GM19023 (cell line): ENCODE measurements around the gene FLNB.
"Not testable (repeated sequence)": the region's sequence is repeated elsewhere in the genome, so short reads cannot be mapped to it uniquely, and the experiment has no call there.

ENCODE experiments used
- ATAC-seq: cut with Tn5 transposase; IDR thresholded peaks from one replicate; pipeline ENCODE4 v1.9.1; 2021; ENCODE audit warnings: mild to moderate bottlenecking, moderate library complexity; ENCODE audit not compliant: unreplicated experiment

FLNB gene

GRCh38 chr3:58198804-58199203 lies 190.6 kb downstream of the FLNB start:
- no peak for ATAC-seq

GRCh38 chr3:58200121-58200709 lies 192.0 kb downstream of the FLNB start:
- no peak for ATAC-seq

DNA sequence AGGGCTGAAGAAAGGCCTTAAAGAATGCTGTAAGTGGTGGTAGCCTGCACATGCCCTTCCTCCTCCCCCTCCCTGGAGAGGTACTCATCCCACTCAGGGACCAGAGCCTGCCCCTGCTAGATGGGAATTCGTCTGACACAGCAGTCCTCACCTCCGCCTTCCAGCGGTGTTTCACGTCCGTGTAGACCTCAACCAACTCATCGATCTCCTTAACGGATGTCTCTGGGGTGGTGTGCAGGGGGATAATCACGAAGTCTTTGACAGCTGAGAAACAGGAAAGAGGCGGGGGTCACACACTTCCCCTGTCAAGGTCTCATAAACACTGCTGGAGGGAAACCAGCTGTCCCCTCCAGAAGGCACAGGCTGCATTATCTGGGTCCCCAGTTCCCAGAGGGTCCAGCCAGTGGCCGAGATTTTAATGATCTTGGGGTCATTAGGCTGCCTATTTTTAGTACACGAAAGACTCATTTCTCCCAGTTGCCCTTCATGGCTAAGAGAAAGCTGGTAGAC lies 192.7 kb downstream of the FLNB start:
- ATAC-seq: no peak

DNA sequence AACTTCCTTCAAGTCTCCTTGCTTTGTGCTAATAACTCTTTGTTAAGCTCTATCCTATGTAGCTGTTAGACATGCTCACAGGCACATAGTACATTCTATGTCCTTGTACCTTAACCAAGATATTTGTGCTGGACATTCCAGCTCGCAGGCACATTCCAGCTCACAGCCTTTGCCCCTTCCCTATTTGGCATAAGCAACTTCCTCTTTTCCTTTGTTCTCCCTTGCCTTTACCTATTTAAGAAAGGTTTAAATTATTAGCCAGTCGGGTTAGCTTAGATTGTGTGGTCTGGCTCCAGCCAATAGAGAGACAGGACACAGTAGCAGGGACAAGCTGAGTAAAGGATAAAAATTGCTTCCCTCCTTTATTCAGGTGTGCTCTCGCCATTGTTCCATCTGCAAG lies 193.2 kb downstream of the FLNB start:
- ATAC-seq: not testable (repeated sequence)

DNA sequence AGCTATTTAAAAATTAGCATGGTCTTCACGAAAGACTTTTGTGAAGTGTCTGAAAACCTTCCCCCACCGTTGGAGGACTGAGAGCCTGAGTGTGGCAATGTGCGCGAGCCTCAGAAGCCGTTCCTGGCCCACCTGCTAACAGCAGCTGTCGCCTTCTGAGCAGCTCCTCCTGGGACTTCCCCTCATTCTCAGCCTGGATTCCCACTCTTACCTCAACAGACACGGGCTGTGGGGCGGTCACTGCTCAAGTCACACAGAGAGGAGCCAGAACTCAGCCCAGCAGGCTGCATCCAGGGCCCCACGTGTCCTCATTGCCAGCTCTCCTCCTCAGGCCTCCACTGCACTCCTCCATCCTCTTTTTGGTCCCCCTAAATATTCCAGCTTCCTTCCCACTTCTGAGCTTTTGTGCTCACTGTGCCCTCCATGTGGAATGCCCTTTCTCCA lies 194.7 kb downstream of the FLNB start:
- ATAC-seq: peak; percentile 87

DNA sequence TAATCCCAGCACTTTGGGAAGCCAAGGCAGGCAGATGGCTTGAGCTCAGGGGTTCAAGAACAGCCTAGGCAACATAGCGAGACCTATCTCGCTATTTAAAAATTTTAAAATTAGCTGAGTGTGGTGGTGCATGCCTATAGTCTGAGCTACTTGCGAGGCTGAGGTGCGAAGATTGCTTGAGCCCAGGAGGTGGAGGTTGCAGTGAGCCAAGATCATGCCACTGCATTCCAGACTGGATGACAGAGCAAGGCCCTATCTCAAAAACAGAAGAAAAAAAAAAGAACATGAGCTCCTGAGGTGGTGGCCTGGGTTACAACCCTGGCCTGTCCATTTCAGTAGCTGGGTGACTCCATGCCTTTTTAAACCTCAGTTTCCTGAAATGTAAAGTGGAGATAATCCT lies 195.3 kb downstream of the FLNB start:
- ATAC-seq: no peak

DNA sequence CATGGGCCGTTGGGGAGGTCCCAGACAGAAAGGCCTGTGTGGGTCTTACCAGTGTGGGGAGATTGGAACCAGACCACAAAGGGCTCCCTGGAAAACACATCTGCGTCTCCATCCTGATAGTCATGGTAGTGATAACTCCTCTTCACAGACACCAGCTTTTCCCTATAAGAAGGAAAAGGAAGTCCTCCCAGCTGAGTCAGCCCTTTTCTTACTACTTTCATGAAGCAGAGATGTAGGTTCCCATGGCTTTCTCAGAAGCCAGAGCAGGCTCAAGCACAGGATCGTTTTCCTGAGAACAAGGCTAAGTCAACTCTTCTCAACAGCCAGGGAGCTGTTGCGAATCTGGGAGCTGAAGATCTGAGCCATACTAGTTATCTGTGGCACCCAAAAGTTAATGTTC lies 196.5 kb downstream of the FLNB start:
- no peak for ATAC-seq

DNA sequence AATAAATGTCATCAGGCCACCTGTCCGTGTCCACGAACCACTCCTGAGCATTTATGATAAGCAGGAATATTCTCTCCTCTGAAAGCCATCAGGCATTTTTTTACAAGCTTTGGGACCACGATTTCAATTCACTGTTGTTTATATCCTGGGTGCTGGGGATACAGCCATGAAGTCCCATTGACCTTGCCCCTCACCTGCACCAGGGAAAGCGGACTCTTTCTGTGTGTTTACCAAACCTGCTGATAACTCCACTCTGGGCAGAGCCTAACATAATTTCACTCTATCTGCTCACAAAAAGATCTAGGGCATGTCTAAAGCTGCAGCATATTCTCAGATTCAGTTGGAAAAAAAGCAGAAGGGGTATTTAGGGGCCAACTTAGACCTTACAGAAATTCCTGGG lies 197.8 kb downstream of the FLNB start:
- ATAC-seq: no peak

DNA sequence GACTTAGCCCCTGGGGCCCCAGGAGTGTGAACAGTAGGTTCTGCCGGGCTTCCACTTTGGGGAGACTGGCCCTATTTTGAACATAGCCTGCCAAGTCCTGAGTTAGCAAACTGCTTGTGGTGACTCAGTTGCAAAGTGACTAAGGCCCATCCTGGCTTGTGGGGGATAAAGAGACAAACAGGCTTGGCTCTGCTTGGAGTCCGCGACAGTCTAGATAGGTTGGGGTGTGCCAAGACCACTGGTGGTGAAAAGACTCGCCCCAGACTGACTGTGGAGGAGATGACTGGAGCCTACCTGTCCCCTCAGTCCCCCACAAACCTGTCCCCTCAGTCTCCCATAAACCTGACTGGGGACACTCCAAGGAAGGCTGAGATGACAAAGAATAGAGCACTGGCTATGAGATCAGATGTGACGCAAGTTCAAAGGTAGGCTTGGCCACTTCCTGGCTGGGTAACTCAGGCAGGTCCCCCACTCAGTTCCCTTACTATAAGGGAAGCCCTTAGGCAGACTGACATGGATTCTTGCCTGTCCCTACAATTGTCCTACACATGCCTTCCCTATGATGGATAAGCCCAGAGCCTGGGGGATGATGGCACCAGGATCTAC lies 198.3 kb downstream of the FLNB start:
- no peak for ATAC-seq

GRCh38 chr3:58207954-58208353 lies 199.7 kb downstream of the FLNB start:
- ATAC-seq: no peak

DNA sequence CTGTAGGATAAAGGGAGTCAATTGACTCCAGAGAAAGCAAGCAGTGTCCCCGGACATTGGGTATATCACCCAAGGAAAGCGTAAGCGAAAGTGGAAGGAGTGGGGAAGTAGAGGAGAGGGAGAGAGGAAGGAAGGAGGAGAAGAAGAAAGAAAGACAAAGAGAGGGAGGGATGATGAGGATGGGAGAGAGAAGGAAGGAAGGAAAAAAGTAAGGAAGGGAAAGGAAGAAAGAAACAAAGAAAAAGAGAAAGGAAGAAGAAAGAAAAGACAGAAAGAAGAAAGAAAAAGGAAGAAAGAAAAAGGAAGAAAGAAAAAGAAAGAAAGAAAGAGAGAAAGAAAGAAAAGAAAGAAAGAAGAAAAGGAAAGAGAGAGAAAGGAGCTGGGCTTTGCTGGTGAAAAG lies 201.7 kb downstream of the FLNB start:
- ATAC-seq: no peak

DNA sequence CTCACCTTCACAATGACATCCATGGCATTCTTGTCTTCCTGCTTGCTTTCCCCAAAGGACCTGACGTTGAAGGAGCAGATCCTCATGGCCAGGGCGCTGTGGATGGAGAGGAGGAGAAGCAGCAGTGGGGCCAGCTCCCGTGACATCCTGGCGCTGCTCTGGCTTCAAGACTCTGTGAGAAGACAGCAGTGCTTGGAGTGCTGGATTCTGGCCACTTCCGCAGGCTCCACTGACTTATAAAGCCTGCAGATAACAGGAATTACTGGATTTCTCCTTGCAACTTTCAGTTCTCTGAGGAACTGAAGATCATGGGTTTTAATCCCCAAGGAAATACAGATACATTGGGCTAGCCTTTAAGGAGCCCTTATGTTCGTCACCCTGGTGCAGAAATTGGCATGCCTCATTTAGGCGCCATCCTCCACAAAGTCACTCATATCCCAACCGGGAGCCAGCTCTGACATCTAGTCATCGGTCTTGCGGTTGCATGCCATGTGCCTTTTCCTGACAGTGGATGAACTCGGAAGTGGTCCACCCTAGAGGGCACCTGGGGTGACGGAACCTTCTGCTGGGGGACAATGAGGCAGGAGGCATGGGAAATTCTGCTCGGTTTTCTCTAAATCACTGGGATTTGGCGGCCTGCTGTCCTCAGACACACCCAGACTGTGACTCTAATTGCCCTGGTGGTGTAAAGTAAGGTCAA lies 202.7 kb downstream of the FLNB start, which contains the start of gene DNASE1L3:
TSS of gene DNASE1L3 (minus strand) at position 212 of the 700 bp plus-strand sequence. CDS start at position 146, 66 bp downstream.
- ATAC-seq: no peak

- ATAC-seq: peak; percentile 81
These were observed 206.5 kb downstream of the FLNB start for GRCh38 chr3:58214484-58215316.

DNA sequence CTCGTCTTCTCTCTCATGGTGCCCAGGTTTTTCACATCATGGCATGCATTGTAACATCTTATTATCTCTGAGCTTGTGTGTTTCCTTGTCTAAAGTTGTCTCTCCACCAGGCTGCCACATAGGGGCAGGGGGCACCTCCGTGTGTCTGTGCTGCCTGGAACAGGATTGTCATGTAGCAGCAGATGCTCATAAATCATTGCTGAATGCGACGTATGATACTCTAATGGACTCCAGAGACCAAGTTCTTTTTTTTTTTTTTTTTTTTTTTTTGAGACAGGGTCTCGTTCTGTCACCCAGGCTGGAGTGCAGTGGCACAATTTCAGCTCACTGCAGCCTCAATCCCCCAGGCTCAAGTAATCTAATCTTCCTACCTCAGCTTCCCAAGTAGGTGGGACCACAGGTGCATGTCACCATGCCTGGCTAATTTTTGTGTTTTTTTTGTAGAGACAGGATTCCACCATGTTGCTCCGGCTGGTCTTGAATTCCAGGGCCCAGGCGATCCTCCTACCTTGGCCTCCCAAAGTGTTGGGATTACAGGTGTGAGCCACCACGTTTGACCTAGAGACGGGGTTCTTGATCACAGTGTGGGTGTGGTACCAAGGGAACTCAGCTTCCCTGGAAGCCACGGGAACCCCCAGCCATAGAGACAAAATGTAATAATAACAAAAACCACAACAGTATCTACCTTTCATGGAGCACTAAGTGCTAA lies 207.2 kb downstream of the FLNB start:
- no peak for ATAC-seq

DNA sequence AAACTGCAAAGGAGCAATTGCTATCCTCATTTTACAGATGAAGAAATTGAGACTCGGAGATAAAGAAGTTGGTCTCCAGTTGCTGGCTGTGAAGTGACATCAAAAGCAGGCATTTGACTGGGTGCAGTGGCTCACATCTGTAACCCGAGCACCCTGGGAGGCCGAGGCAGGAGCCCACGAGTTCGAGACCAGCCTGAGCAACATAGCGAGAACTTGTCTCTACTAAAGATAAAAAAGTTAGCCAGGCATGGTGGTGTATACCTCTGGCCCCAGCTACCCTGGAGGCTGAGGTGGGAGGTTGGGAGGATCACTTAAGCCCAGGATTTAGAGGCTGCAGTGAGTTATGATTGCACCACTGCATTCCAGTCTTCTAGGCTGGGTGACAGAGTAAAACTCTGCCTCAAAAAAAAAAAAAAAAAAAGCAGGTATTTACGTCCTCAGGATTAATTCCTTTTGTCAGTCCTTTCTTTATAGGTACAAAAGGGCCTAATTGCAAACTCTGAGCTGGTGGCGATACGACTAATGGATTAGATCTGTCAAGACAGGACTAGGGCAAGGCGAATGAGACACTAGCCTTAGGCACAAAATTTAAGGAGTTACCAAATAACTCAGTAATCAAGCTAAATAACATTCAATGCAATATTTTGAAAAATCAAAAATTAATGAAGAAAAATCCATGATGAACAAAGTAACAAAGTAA lies 208.4 kb downstream of the FLNB start:
- ATAC-seq: no peak

DNA sequence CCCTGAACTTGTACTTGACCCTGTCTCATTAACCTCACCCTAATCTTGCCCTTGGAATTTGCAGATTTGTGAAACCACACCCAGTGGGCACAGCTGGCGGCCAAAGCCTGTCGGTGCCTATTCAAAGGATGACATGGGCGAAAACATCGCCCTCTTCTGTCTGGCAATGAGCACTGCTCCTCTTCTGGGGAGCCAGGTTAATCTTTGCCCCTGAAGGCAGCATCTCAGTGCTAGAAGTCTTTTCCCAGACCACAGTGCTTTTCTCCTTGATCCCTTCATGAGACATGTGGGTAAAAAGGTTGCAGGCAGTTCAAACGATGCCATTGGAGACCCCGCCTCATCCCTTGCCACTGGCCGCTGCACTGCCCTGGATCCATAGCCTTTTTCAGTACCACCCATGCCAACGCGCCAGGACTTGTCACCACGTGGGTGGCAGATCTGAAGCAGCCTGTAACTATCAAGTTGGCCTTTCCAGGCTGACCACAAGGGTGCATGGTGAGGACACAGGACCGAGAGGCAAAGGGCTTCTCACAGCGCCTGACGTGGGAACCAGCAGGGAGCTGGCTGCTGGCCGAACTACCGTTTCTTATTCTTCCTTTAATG lies 209.1 kb downstream of the FLNB start:
- ATAC-seq: no peak

GRCh38 chr3:58218904-58219303 lies 210.7 kb downstream of the FLNB start:
- ATAC-seq: no peak
